ENCODE data around the gene HBA1.

The HBA1 gene

GRCh38 chr16:183005-183404, 6.5 kb downstream of the HBA1 start:
- Histone ChIP-seq H3K36me3 (ENCODE audit: insufficient read depth, low read length) (peaks cover 5% of the 10 kb centered on the region; the same call in 1 of the 2 replicates), H3K9ac (ENCODE audit: low read depth, low read length, poor library complexity, severe bottlenecking) (no peak overlapping the region), H3K4me2 (ENCODE audit: low read depth, low read length, poor library complexity, severe bottlenecking) (no peak overlapping the region), H4K20me1 (ENCODE audit: insufficient read depth, low read length, poor library complexity, severe bottlenecking) (no peaks in the 10 kb centered on the region), H3K4me3 (ENCODE audit: low read length, poor library complexity, severe bottlenecking) (no peak overlapping the region), H3K79me2 (ENCODE audit: insufficient read depth, low read length) (no peaks in the 10 kb centered on the region), H3K4me1 (ENCODE audit: insufficient read depth, low read length, poor library complexity, severe bottlenecking) (no peaks in the 10 kb centered on the region), H3K9me2 (replicated peaks; ENCODE audit: low read depth, low read length) (no peaks in the 10 kb centered on the region), H3F3A (ENCODE audit: low read depth) (no peaks in the 10 kb centered on the region), H3K9me3 (ENCODE audit: insufficient read depth, low read depth, low read length) (no peaks in the 10 kb centered on the region), H2AFZ (ENCODE audit: low read length) (no peak overlapping the region), H3K27me3 (ENCODE audit: insufficient read depth, low read length, poor library complexity, severe bottlenecking) (no peaks in the 10 kb centered on the region)
- TF ChIP-seq EZH2phosphoT487 (IDR thresholded peaks at IDR 0.05; ENCODE audit: borderline replicate concordance) = no peak
- no peak for TF ChIP-seq CTCF (conservative IDR thresholded peaks at IDR 0.05; ENCODE audit: low read length)

- Histone ChIP-seq H3K4me3 (ENCODE audit: low read length, poor library complexity, severe bottlenecking) (no peak overlapping the region), H2AFZ (ENCODE audit: low read length) (no peak overlapping the region), H3K4me2 (ENCODE audit: low read depth, low read length, poor library complexity, severe bottlenecking) (no peak overlapping the region), H3K9me3 (ENCODE audit: insufficient read depth, low read depth, low read length) (no peaks in the 10 kb centered on the region), H3K27me3 (ENCODE audit: insufficient read depth, low read length, poor library complexity, severe bottlenecking) (no peaks in the 10 kb centered on the region), H3K79me2 (ENCODE audit: insufficient read depth, low read length) (no peaks in the 10 kb centered on the region), H3K9ac (ENCODE audit: low read depth, low read length, poor library complexity, severe bottlenecking) (no peak overlapping the region), H3K4me1 (ENCODE audit: insufficient read depth, low read length, poor library complexity, severe bottlenecking) (no peaks in the 10 kb centered on the region), H4K20me1 (ENCODE audit: insufficient read depth, low read length, poor library complexity, severe bottlenecking) (no peaks in the 10 kb centered on the region), H3K9me2 (replicated peaks; ENCODE audit: low read depth, low read length) (no peaks in the 10 kb centered on the region), H3F3A (ENCODE audit: low read depth) (no peaks in the 10 kb centered on the region), H3K36me3 (ENCODE audit: insufficient read depth, low read length) (peaks cover 21% of the 10 kb centered on the region; the same call in 1 of the 2 replicates)
- no peak for TF ChIP-seq EZH2phosphoT487 (IDR thresholded peaks at IDR 0.05; ENCODE audit: borderline replicate concordance)
- no peak for TF ChIP-seq CTCF (conservative IDR thresholded peaks at IDR 0.05; ENCODE audit: low read length)
Observed at GRCh38 chr16:185213-185612, 8.7 kb downstream of the HBA1 start.

- Histone ChIP-seq H3K9me3 (ENCODE audit: insufficient read depth, low read depth, low read length) (no peaks in the 10 kb centered on the region), H4K20me1 (ENCODE audit: insufficient read depth, low read length, poor library complexity, severe bottlenecking) (no peaks in the 10 kb centered on the region), H3K4me2 (ENCODE audit: low read depth, low read length, poor library complexity, severe bottlenecking) (no peak overlapping the region), H3K9me2 (replicated peaks; ENCODE audit: low read depth, low read length) (no peaks in the 10 kb centered on the region), H3K79me2 (ENCODE audit: insufficient read depth, low read length) (no peaks in the 10 kb centered on the region), H3K4me3 (ENCODE audit: low read length, poor library complexity, severe bottlenecking) (no peak overlapping the region), H3K27me3 (ENCODE audit: insufficient read depth, low read length, poor library complexity, severe bottlenecking) (no peaks in the 10 kb centered on the region), H2AFZ (ENCODE audit: low read length) (no peak overlapping the region), H3K4me1 (ENCODE audit: insufficient read depth, low read length, poor library complexity, severe bottlenecking) (no peaks in the 10 kb centered on the region), H3K36me3 (ENCODE audit: insufficient read depth, low read length) (peaks cover 21% of the 10 kb centered on the region; the same call in 1 of the 2 replicates), H3F3A (ENCODE audit: low read depth) (no peaks in the 10 kb centered on the region), H3K9ac (ENCODE audit: low read depth, low read length, poor library complexity, severe bottlenecking) (no peak overlapping the region)
- TF ChIP-seq CTCF (conservative IDR thresholded peaks at IDR 0.05; ENCODE audit: low read length) (no peak), EZH2phosphoT487 (IDR thresholded peaks at IDR 0.05; ENCODE audit: borderline replicate concordance) (no peak)
Observed at GRCh38 chr16:185691-186090, 9.2 kb downstream of the HBA1 start.

Data from Loucy (cell line).